ENCODE data around the gene KRTAP12-1. TPM values are rescaled to one million over a fixed set of nuclear protein-coding genes. Genes with fewer than 3 reads are reported as not detected.

The KRTAP12-1 gene
- total and polyA plus RNA-seq, 2 of the 8 experiments (the other 6 are each of a cell fraction or from before 2014, with no cell fraction given), result 0.50 to 0.73 TPM

DNA sequence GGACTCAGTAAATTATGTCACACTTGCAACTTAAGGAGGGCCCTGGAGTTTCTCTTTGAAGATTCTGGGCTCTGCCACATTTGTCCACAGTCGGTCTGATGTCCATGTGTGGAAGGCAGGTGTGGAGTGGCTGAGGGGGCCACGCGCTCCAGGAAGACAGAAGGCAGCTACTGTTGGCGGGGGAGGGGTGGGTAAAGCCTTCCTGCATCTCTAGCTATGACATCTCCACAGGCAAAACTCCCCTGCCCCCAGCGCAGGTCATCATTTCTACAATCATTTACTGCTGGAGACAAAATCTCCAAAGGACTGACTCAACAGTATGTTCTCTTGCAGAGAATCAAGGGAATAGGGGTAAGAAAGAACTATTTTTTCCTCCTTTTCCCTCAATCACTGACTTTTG, 40.8 kb upstream of the KRTAP12-1 start:
- Histone ChIP-seq H2AFZ (ENCODE audit: low read length) (no peak overlapping the region), H3K4me2 (ENCODE audit: insufficient read depth in 1 of 2, low read depth in 2 of 2, low read length in 2 of 2) (peak overlapping the region; percentile 50 to 55; a peak in 3 of 4 replicates)
- POLR2A ChIA-PET (ENCODE audit: partially characterized antibody), result interaction anchor here (0.6 to 1.9 kb wide), 5 partner anchors 12 to 58 kb away, joined by 3 to 6 read pairs (median 4); partner anchors contain the start of genes KRTAP10-12 and TSPEAR

More for the DNA sequence above, 40.8 kb upstream of the KRTAP12-1 start:
- no peak overlapping the region for H3K14ac ChIP-seq (ENCODE audit: insufficient read length)
- H3K23me2 ChIP-seq (ENCODE audit: low read depth, low read length), result no peaks in the 10 kb centered on the region; the same call in 1 of the 2 replicates
- no peaks in the 10 kb centered on the region for H4K20me1 ChIP-seq (replicated peaks in 1 of 2; ENCODE audit: control insufficient read depth in 1 of 2, insufficient read depth in 2 of 2, low read length in 2 of 2)
- H3K36me3 ChIP-seq (ENCODE audit: control insufficient read depth in 2 of 4, insufficient read depth in 4 of 4, low read length in 3 of 4), result no peaks in the 10 kb centered on the region
- 90% methylated on average over 5 of the region's 5 CpGs; no CpG with 5 or more reads in 1 of the 2 experiments for WGBS, 2 experiments (ENCODE audit: extremely low coverage in 1 of 2, insufficient coverage in 1 of 2, insufficient read length in 1 of 2, insufficient replicate concordance in 2 of 2, low coverage in 1 of 2, low lambda C conversion rate in 2 of 2, missing lambda C conversion rate in 1 of 2)
- no peak overlapping the region for H2BK15ac ChIP-seq (ENCODE audit: low read length)
- H3K18ac ChIP-seq (ENCODE audit: extremely low read depth, low read length), result no peak overlapping the region; the same call in 1 of the 2 replicates
- H4K8ac ChIP-seq (ENCODE audit: extremely low read depth, insufficient read depth, low read length), result no peak overlapping the region
- H3K9me3 ChIP-seq (ENCODE audit: insufficient read depth in 2 of 2, low read depth in 1 of 2, low read length in 1 of 2), result no peaks in the 10 kb centered on the region; a peak in 1 of 4 replicates
- no peak overlapping the region for H4K91ac ChIP-seq (replicated peaks; ENCODE audit: insufficient read length, low read length)
- H3K4ac ChIP-seq (replicated peaks; ENCODE audit: insufficient read length, low read depth, low read length), result no peak overlapping the region
- H2BK20ac ChIP-seq (ENCODE audit: low read length), result no peak overlapping the region; the same call in 1 of the 2 replicates
- no peak overlapping the region for H3K23ac ChIP-seq (ENCODE audit: insufficient read length)
- 0 out of 8 replicates have a peak overlapping the region, but pooled peaks of 1 of the 4 experiments have one; percentile 33 for H3K4me3 ChIP-seq (ENCODE audit: extremely low read depth in 1 of 4, insufficient read depth in 2 of 4, low read depth in 3 of 4, low read length in 4 of 4)
- CTCF ChIA-PET (ENCODE audit: partially characterized antibody), result interaction anchor here (0.9 kb wide), 1 partner anchor 14 kb away, joined by 4 read pairs; no protein-coding TSS in a partner anchor
- H2BK5ac ChIP-seq (ENCODE audit: low read depth, low read length), result 0 out of 2 replicates have a peak overlapping the region, but pooled peaks have one; percentile 24
- no peak overlapping the region for H2BK120ac ChIP-seq (replicated peaks; ENCODE audit: low read depth, low read length)
- TF ChIP-seq GTF2F1 (IDR thresholded peaks at IDR 0.05; ENCODE audit: borderline replicate concordance, low read depth, low read length) (no peak), SIRT6 (IDR thresholded peaks at IDR 0.05; ENCODE audit: low read length) (no peak), BCL11A (IDR thresholded peaks at IDR 0.05; ENCODE audit: low read depth in 2 of 2, low read length in 2 of 2) (no peak), CBX8 (IDR thresholded peaks at IDR 0.05; ENCODE audit: borderline replicate concordance, low read depth, low read length) (no peak), HDAC6 (IDR thresholded peaks at IDR 0.05; ENCODE audit: low read depth, low read length) (no peak), KDM5A (IDR thresholded peaks at IDR 0.05; ENCODE audit: low read length) (no peak), CEBPB (IDR thresholded peaks at IDR 0.05; ENCODE audit: low read depth, low read length) (no peak), TAF1 (IDR thresholded peaks at IDR 0.05; ENCODE audit: low read depth, low read length) (no peak), CTBP2 (IDR thresholded peaks at IDR 0.05; ENCODE audit: borderline replicate concordance, insufficient read depth, insufficient read length, low read length) (no peak), NANOG (IDR thresholded peaks at IDR 0.05; ENCODE audit: insufficient read depth, low read depth, low read length, poor library complexity, severe bottlenecking) (no peak)
- TF ChIP-seq, protein P1, sequence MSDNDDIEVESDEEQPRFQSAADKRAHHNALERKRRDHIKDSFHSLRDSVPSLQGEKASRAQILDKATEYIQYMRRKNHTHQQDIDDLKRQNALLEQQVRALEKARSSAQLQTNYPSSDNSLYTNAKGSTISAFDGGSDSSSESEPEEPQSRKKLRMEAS (IDR thresholded peaks at IDR 0.05), result no peak
- no peak overlapping the region for H3K9ac ChIP-seq (replicated peaks in 1 of 4; ENCODE audit: extremely low read depth in 1 of 4, low read depth in 3 of 4, low read length in 3 of 4)
- no peak for FAIRE-seq
- no peak overlapping the region for H3K27ac ChIP-seq (ENCODE audit: low read depth, low read length)
- H2BK12ac ChIP-seq (ENCODE audit: low read depth, low read length), result peak overlapping the region; percentile 97; the same call in 1 of the 2 replicates
- no peak overlapping the region for H3K56ac ChIP-seq (replicated peaks; ENCODE audit: insufficient read length, low read depth, low read length)
- H3K27me3 ChIP-seq (replicated peaks in 1 of 4; ENCODE audit: control insufficient read depth in 3 of 4, extremely low read depth in 1 of 4, insufficient read depth in 3 of 4, low read length in 3 of 4), result peaks cover 0 to 17% (median 9%) of the 10 kb centered on the region in 4 experiments; a peak in 6 of 7 replicates
- peaks cover 5 to 20% (median 14%) of the 10 kb centered on the region in 4 experiments for H3K4me1 ChIP-seq (replicated peaks in 1 of 4; ENCODE audit: control insufficient read depth in 3 of 4, insufficient read depth in 4 of 4, low read length in 3 of 4)
- no peak overlapping the region for H4K5ac ChIP-seq (ENCODE audit: insufficient read length, low read depth, low read length)
- H2AK5ac ChIP-seq (ENCODE audit: low read depth, low read length), result no peak overlapping the region
- no peaks in the 10 kb centered on the region for H3K79me2 ChIP-seq (ENCODE audit: control insufficient read depth in 1 of 2, insufficient read depth in 2 of 2, low read length in 2 of 2)
- peak in 1 of 2 experiments; percentile 42 for DNase-seq (ENCODE audit: low read depth in 1 of 2, low spot score in 2 of 2)
- H3K79me1 ChIP-seq (ENCODE audit: low read depth, low read length), result no peaks in the 10 kb centered on the region

Measured in H1 (cell line).